Heart left ventricle (tissue), 16 donors: ENCODE data around the gene CWC27. TPM values are rescaled to one million over a fixed set of nuclear protein-coding genes. Genes with fewer than 3 reads are reported as not detected.

ENCODE experiments used
- ATAC-seq, 4 donors: fragments of 200-7000 bp; cut with Tn5 transposase; one replicate each; pipeline ENCODE4 v1.9.1; 2020 to 2022; ENCODE audit warnings: moderate library complexity in 4 of 4, mild to moderate bottlenecking in 3 of 4, moderate number of reproducible peaks in 1 of 4
- DNase-seq, 5 donors: peaks; one replicate each; pipeline ENCODE4 v3.0.0-alpha.2; 2020
- H3K27ac ChIP-seq, 12 donors: fragments of 200-600 bp; sonication (generic) in 4 of 12; one replicate each; pipeline versions ENCODE4 v1.5.0 to v1.8.0; 2016 to 2022; ENCODE audit warnings: mild to moderate bottlenecking in 2 of 12
- H3K27me3 ChIP-seq, 9 donors: fragments of 200-600 bp; sonication (generic) in 2 of 9; one replicate each; pipeline versions ENCODE4 v1.5.1 to v1.8.0; 2016 to 2022; ENCODE audit warnings: mild to moderate bottlenecking in 3 of 9
- H3K36me3 ChIP-seq, 9 donors: fragments of 200-600 bp; sonication (generic) in 2 of 9; one replicate each; pipeline versions ENCODE4 v1.5.0 to v1.8.0; 2018 to 2022; ENCODE audit warnings: mild to moderate bottlenecking in 2 of 9
- H3K4me1 ChIP-seq, 12 donors: fragments of 200-600 bp; sonication (generic) in 4 of 12; one replicate each; pipeline versions ENCODE4 v1.5.0 to v1.8.0; 2016 to 2022; ENCODE audit warnings: mild to moderate bottlenecking in 3 of 12
- H3K4me3 ChIP-seq, 12 donors: fragments of 200-600 bp; sonication (generic) in 4 of 12; one replicate each; pipeline versions ENCODE4 v1.5.0 to v1.8.0; 2017 to 2022; ENCODE audit warnings: mild to moderate bottlenecking in 9 of 12, moderate library complexity in 4 of 12
- H3K9me3 ChIP-seq, 12 donors: fragments of 200-600 bp; sonication (generic) in 4 of 12; one replicate each; pipeline versions ENCODE4 v1.5.0 to v1.8.0; 2016 to 2022; ENCODE audit warnings: mild to moderate bottlenecking in 1 of 12
- POLR2A ChIP-seq, 2 donors: fragments of 450-650 bp; IDR thresholded peaks; one replicate each; pipeline ENCODE4 v1.6.1; 2017; ENCODE audit warnings: antibody characterized with exemption in 2 of 2, mild to moderate bottlenecking in 2 of 2, moderate library complexity in 2 of 2
- WGBS, 4 donors: extraction: QIAGEN DNeasy Blood & Tissue Kit in 2 of 4; methylation state at CpG; one replicate each; pipeline versions ENCODE4 v1.1.5 to v1.1.7; 2013 to 2018; 5-methylcytosine and 5-hydroxymethylcytosine counted together
- intact Hi-C, 10 donors: fragments of 100-400 bp; cut with DNase I; formaldehyde crosslinking; loops; one replicate each; pipeline versions ENCODE4 v1.11.1 to v1.14.2; 2022
- polyA plus RNA-seq, 2 donors: library from polyadenylated mRNA; stranded (reverse); fragments of 200-250 nt; gene quantifications; one replicate each; pipeline ENCODE4 v1.2.3, GENCODE V29; 2013
- total RNA-seq, 9 donors: library from RNA; depleted of rRNA in 2 of 9; stranded (reverse); fragments of >200 nt in 2 of 9; fragmentation: NEBNext Ultra II Directional in 3 of 9; extraction: Animal tissue kit (Norgen Biotek cat#: 25700) in 3 of 9; gene quantifications; one replicate each; pipeline versions ENCODE4 v1.1.0 to v1.2.4, GENCODE V29; 2016 to 2023
- TF ChIP-seq, protein P1 (sequence below), 12 donors: fragments of 200-600 bp; sonication (generic) in 4 of 12; IDR thresholded peaks; one replicate each; pipeline versions ENCODE4 v1.5.0 to v1.8.0; 2018 to 2022; ENCODE audit warnings: antibody characterized with exemption in 12 of 12, mild to moderate bottlenecking in 5 of 12
- donor health status: ischemic (EF 13 %, LVEDD 7.1; RV severe dilation, severe dysfunction).
- donor health status: healthy with polysubstance abuse.
- donor health status: DM: no; HTN: yes; CAD: no.
- donor health status: DM: no; HTN: no; CAD: no.
- donor health status: ischemic (EF 25% LVEDD 6.9; RV normal size, moderate dysfunction).
- donor health status: ischemic (EF 25% LVEDD 5.7; RV mildly dilated, moderate dysfunction).
- donor health status: healthy.
- donor health status: DM: yes; HTN: yes; CAD: no.
- donor health status: ischemic (EF 35%, LVEDD 5.7; RV mildly dilated, moderate dysfunction).
- donor health status: nonischemic (EF 11% LVEDD 7.7; RV severe dilation, severe dysfunction).
- donor health status: DM: yes; HTN: yes; CAD: no.
- donor health status: PGD.
- donor health status: ischemic (EF 29% LVEDD 5.4; RV normal size, mild dysfunction).
- donor health status: nonischemic (EF 23%, LVEDD 6.1; RV moderate dilation, normal function).

The CWC27 gene
- total and polyA plus RNA-seq, 11 donors: 10.7 to 33.3 (median 23.5) TPM

- peaks cover 0 to 5% (median 0%) of the 10 kb centered on the region in 12 donors for H3K9me3 ChIP-seq
Measured at GRCh38 chr5:64947801-64948200, 179.1 kb downstream of the CWC27 start.

GRCh38 chr5:64949331-64949730 lies 180.6 kb downstream of the CWC27 start:
- Histone ChIP-seq H3K9me3 (peaks cover 0 to 12% (median 3%) of the 10 kb centered on the region in 12 donors), H3K4me3 (no peak overlapping the region), H3K36me3 (no peaks in the 10 kb centered on the region), H3K27me3 (no peaks in the 10 kb centered on the region), H3K4me1 (peaks cover 0 to 20% (median 0%) of the 10 kb centered on the region in 12 donors), H3K27ac (no peak overlapping the region)
- no peak for DNase-seq
- no peak for TF ChIP-seq POLR2A (IDR thresholded peaks at IDR 0.05)
- TF ChIP-seq, protein P1, sequence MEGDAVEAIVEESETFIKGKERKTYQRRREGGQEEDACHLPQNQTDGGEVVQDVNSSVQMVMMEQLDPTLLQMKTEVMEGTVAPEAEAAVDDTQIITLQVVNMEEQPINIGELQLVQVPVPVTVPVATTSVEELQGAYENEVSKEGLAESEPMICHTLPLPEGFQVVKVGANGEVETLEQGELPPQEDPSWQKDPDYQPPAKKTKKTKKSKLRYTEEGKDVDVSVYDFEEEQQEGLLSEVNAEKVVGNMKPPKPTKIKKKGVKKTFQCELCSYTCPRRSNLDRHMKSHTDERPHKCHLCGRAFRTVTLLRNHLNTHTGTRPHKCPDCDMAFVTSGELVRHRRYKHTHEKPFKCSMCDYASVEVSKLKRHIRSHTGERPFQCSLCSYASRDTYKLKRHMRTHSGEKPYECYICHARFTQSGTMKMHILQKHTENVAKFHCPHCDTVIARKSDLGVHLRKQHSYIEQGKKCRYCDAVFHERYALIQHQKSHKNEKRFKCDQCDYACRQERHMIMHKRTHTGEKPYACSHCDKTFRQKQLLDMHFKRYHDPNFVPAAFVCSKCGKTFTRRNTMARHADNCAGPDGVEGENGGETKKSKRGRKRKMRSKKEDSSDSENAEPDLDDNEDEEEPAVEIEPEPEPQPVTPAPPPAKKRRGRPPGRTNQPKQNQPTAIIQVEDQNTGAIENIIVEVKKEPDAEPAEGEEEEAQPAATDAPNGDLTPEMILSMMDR (IDR thresholded peaks at IDR 0.05): no peak
- 70 to 76% (median 71%) methylated on average over 3 of the region's 3 CpGs for WGBS, 4 donors
- peak in 1 of 4 donors; percentile 34 for ATAC-seq
- intact Hi-C loops: loop anchor here in 1 of 10 donors (10.0 kb wide), 1 partner anchor 125 kb away; no protein-coding TSS in a partner anchor

More at GRCh38 chr5:64947801-64948200, 179.1 kb downstream of the CWC27 start:
- TF ChIP-seq POLR2A (IDR thresholded peaks at IDR 0.05): no peak
- TF ChIP-seq, protein P1 (IDR thresholded peaks at IDR 0.05): no peak
- Histone ChIP-seq H3K4me1 (peaks cover 0 to 20% (median 0%) of the 10 kb centered on the region in 12 donors), H3K4me3 (no peak overlapping the region), H3K27me3 (no peaks in the 10 kb centered on the region), H3K36me3 (no peaks in the 10 kb centered on the region), H3K27ac (no peak overlapping the region)
- intact Hi-C loops: loop anchor here in 1 of 10 donors (10.0 kb wide), 1 partner anchor 123 kb away; no protein-coding TSS in a partner anchor
- DNase-seq (no peak), ATAC-seq (no peak)

DNA sequence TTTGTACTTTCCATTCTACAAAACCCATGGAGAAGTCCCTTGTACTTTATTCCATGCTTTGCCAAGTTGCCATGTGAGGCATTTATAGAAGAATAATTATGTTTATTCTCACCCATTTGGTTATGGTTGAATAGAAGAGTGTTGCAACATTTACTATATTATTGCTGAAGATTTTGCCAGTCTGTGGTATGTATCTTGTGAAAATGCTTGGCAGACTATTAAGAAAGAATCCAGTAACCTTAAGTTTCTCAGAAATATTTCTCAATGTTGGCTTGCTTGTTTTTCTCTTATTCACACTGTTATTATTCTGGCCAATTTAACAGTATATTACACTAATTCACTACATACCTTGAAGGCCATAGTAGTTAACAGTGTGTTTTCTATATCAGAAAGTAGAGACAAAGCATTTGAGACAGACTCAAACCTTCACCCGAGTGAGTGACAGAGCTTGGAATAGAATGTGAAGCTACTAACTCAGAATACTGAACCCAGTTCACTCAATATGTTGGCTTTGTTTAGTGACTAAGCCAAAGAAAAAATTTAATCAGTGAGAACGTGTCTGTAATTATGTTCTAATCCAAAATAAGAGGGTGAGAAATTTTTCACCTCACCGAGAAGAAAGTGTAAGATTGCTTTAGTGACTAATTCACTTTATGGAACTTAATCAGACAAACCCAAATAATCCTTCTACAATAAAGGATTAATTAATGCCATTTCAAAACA lies 184.4 kb downstream of the CWC27 start:
- ATAC-seq: no peak
- intact Hi-C loops: loop anchor here in 5 of 10 donors (10.0 kb wide), 3 partner anchors 138 to 532 kb away; partner anchors contain the start of gene ADAMTS6 (in 1 of the 5)
- peaks cover 0 to 12% (median 3%) of the 10 kb centered on the region in 12 donors for H3K9me3 ChIP-seq
- 60 to 76% (median 68%) methylated on average over 3 of the region's 3 CpGs for WGBS, 4 donors
- no peaks in the 10 kb centered on the region for H3K27me3 ChIP-seq
- no peak for DNase-seq
- TF ChIP-seq, protein P1 (IDR thresholded peaks at IDR 0.05): no peak
- no peak for TF ChIP-seq POLR2A (IDR thresholded peaks at IDR 0.05)
- no peaks in the 10 kb centered on the region for H3K36me3 ChIP-seq
- H3K27ac ChIP-seq: no peak overlapping the region
- peaks cover 0 to 13% (median 0%) of the 10 kb centered on the region in 12 donors for H3K4me1 ChIP-seq
- no peak overlapping the region for H3K4me3 ChIP-seq

- no peak overlapping the region for H3K27ac ChIP-seq
- 79 to 100% (median 95%) methylated on average over 1 of the region's 1 CpG for WGBS, 4 donors
- TF ChIP-seq POLR2A (IDR thresholded peaks at IDR 0.05): no peak
- peaks cover 0 to 12% (median 3%) of the 10 kb centered on the region in 12 donors for H3K9me3 ChIP-seq
- no peaks in the 10 kb centered on the region for H3K27me3 ChIP-seq
- DNase-seq (no peak), ATAC-seq (no peak)
- intact Hi-C loops: loop anchor here in 5 of 10 donors (10.0 kb wide), 3 partner anchors 140 to 530 kb away; partner anchors contain the start of gene ADAMTS6 (in 1 of the 5)
- no peaks in the 10 kb centered on the region for H3K4me1 ChIP-seq
- H3K36me3 ChIP-seq: no peaks in the 10 kb centered on the region
- no peak overlapping the region for H3K4me3 ChIP-seq
Measured at GRCh38 chr5:64954518-64954917, 185.8 kb downstream of the CWC27 start.
